Hypothalamus (tissue), 51 donors: Measurements from ENCODE around the gene PROSER3.

Experiments
- DNase-seq, 51 donors: peaks; one replicate each; lab custom pipeline; 2025; lab: John Stamatoyannopoulos, UW

The PROSER3 gene

GRCh38 chr19:35736913-35737886, 20.8 kb upstream of the PROSER3 start:
- DNase-seq, result no peak

GRCh38 chr19:35738021-35738886, 19.7 kb upstream of the PROSER3 start:
- DNase-seq, result no peak

GRCh38 chr19:35738887-35739229, 19.1 kb upstream of the PROSER3 start:
- DNase-seq, result no peak

- no peak for DNase-seq
These were observed 18.5 kb upstream of the PROSER3 start for GRCh38 chr19:35739275-35740107.

GRCh38 chr19:35740108-35740422, 17.9 kb upstream of the PROSER3 start:
- no peak for DNase-seq

GRCh38 chr19:35740423-35741202, 17.4 kb upstream of the PROSER3 start:
- peak; percentile 52 to 99 (median 96) for DNase-seq

- no peak for DNase-seq
These were observed 16.8 kb upstream of the PROSER3 start for GRCh38 chr19:35741203-35741515.

GRCh38 chr19:35742121-35742724, 15.8 kb upstream of the PROSER3 start, which contains the start of gene IGFLR1:
IGFLR1 (minus strand) TSS chr19:35742452; CDS start chr19:35741180, 1,272 bp downstream.
- peak in 13 of 51 donors; percentile 6 to 33 (median 17) for DNase-seq

GRCh38 chr19:35743640-35744429, 14.1 kb upstream of the PROSER3 start:
- DNase-seq, result no peak

GRCh38 chr19:35744430-35745327, 13.3 kb upstream of the PROSER3 start:
- peak; percentile 67 to 97 (median 91) for DNase-seq

GRCh38 chr19:35745328-35746086, 12.5 kb upstream of the PROSER3 start, which contains the start of the genes PSENEN and U2AF1L4:
PSENEN (plus strand) TSS chr19:35745651; CDS start chr19:35745931, 280 bp downstream.
U2AF1L4 (minus strand) TSS chr19:35745418; CDS start chr19:35745391, 27 bp downstream.
- peak; percentile 74 to 99 (median 95) for DNase-seq

GRCh38 chr19:35746087-35746462, 11.9 kb upstream of the PROSER3 start:
- no peak for DNase-seq

- no peak for DNase-seq
These were observed 11.4 kb upstream of the PROSER3 start for GRCh38 chr19:35746531-35746930.

GRCh38 chr19:35748106-35749020, 9.6 kb upstream of the PROSER3 start, which contains the start of gene LIN37:
LIN37 (plus strand) TSS chr19:35748576; CDS start chr19:35748725, 149 bp downstream.
- DNase-seq, result peak; percentile 85 to 100 (median 99)

GRCh38 chr19:35750167-35750566, 7.8 kb upstream of the PROSER3 start:
- DNase-seq, result no peak
